Measurements from ENCODE around the gene LVRN. TPM values are rescaled to one million over a fixed set of nuclear protein-coding genes. Genes with fewer than 3 reads are reported as not detected.

LVRN gene
- total and polyA plus RNA-seq, 2 donors (not counting 3 experiments of a cell fraction or from before 2014, with no cell fraction given) = 0.11 to 0.38 TPM

DNA sequence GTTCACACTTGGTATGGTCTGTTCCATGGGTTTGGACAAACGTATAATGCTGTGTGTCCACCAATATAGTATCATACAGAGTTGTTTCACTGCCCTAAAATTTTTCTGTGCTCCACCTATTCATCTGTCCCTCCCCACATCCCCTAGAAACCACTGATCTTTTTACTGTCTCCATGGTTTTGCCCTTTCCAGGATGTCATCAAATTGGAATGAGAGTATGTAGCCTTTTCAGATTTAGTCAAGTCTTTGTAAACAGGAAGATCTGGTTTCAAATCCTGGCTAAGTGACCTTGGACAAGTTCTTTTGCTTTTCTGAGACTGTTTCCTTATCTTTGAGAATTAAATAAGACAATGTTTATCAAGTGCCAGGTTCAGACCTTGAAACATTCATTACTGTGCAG is 13.2 kb upstream of the LVRN start:
- no peaks in the 10 kb centered on the region for H4K20me1 ChIP-seq (replicated peaks; ENCODE audit: control insufficient read depth, extremely low read depth, insufficient read depth, low read length)
- TF ChIP-seq, protein P1, sequence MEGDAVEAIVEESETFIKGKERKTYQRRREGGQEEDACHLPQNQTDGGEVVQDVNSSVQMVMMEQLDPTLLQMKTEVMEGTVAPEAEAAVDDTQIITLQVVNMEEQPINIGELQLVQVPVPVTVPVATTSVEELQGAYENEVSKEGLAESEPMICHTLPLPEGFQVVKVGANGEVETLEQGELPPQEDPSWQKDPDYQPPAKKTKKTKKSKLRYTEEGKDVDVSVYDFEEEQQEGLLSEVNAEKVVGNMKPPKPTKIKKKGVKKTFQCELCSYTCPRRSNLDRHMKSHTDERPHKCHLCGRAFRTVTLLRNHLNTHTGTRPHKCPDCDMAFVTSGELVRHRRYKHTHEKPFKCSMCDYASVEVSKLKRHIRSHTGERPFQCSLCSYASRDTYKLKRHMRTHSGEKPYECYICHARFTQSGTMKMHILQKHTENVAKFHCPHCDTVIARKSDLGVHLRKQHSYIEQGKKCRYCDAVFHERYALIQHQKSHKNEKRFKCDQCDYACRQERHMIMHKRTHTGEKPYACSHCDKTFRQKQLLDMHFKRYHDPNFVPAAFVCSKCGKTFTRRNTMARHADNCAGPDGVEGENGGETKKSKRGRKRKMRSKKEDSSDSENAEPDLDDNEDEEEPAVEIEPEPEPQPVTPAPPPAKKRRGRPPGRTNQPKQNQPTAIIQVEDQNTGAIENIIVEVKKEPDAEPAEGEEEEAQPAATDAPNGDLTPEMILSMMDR (IDR thresholded peaks at IDR 0.05; ENCODE audit: extremely low read depth in 1 of 2, insufficient read depth in 1 of 2, low read depth in 1 of 2, low read length in 2 of 2) = no peak
- TF ChIP-seq FOS (IDR thresholded peaks at IDR 0.05; ENCODE audit: borderline replicate concordance, insufficient read depth, low read length) = no peak
- no peak for TF ChIP-seq EZH2 (IDR thresholded peaks at IDR 0.05; ENCODE audit: borderline replicate concordance, low read depth, low read length, severe bottlenecking)
- TF ChIP-seq GATA2 (IDR thresholded peaks at IDR 0.05; ENCODE audit: insufficient read depth, insufficient read length, low read depth, low read length) = no peak
- intact Hi-C loops (cut with micrococcal nuclease) (no loop called here), dilution Hi-C loops (cut with MboI; ENCODE audit: extremely low pct_ligation_motif_present, low sequenced_read_pairs) (no loop called here)
- no peaks in the 10 kb centered on the region for H3K9me1 ChIP-seq (replicated peaks; ENCODE audit: control insufficient read depth, extremely low read depth, insufficient read depth, low read length)
- H3K9ac ChIP-seq (replicated peaks; ENCODE audit: extremely low read depth, insufficient read depth, low read length) = no peak overlapping the region
- H3K27me3 ChIP-seq (ENCODE audit: control insufficient read depth in 2 of 2, insufficient read depth in 2 of 2, low read length in 2 of 2) = peaks cover 0 to 2% of the 10 kb centered on the region in 2 experiments
- POLR2A ChIA-PET = no interaction called here
- BruUV-seq (replicated peaks) = no TSS peak
- no peak overlapping the region for H3K27ac ChIP-seq (ENCODE audit: insufficient read depth, low read depth, low read length)
- no peaks in the 10 kb centered on the region for H3K4me1 ChIP-seq (ENCODE audit: control insufficient read depth, extremely low read depth, insufficient read depth, low read length)
- H2AFZ ChIP-seq (ENCODE audit: low read depth, low read length) = no peak overlapping the region
- H3K4me2 ChIP-seq (ENCODE audit: insufficient read depth, low read length) = no peak overlapping the region
- FAIRE-seq (no peak), DNase-seq (ENCODE audit: low read depth, low spot score) (no peak)
- no peaks in the 10 kb centered on the region for H3K9me3 ChIP-seq (replicated peaks; ENCODE audit: control insufficient read depth, insufficient read depth, low read length)
- no peaks in the 10 kb centered on the region for H3K79me2 ChIP-seq (ENCODE audit: control insufficient read depth, insufficient read depth, low read length)
- H3K4me3 ChIP-seq (replicated peaks in 1 of 3; ENCODE audit: insufficient read depth in 1 of 3, low read depth in 1 of 3, low read length in 3 of 3) = no peak overlapping the region
- H3K36me3 ChIP-seq (ENCODE audit: control insufficient read depth in 2 of 2, extremely low read depth in 1 of 2, insufficient read depth in 2 of 2, low read length in 2 of 2) = no peaks in the 10 kb centered on the region
- CTCF ChIA-PET = no interaction called here

DNA sequence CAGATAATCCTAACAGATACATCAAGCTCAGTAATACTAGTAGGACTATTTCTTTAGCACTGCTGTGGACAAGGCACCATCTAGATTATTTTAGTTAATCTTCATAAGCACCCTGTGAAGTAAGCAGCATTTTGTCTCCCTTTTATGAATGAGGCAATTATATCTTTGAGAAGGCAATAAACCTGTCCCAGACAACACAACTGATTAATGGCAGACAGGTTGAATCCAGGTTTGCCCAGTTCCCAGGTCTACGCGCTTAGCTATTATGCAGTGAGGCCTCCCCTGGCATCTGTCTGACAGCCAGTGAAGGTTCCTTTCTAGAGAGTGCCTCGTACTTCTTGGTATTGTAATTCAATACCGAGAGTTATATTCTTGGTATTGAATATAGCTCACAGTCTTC is 9.7 kb upstream of the LVRN start:
- POLR2A ChIA-PET = no interaction called here
- CTCF ChIA-PET = no interaction called here
- H4K20me1 ChIP-seq (replicated peaks; ENCODE audit: control insufficient read depth, extremely low read depth, insufficient read depth, low read length) = no peaks in the 10 kb centered on the region

More for the DNA sequence above, 9.7 kb upstream of the LVRN start:
- Histone ChIP-seq H3K4me1 (ENCODE audit: control insufficient read depth, extremely low read depth, insufficient read depth, low read length) (no peaks in the 10 kb centered on the region), H3K9ac (replicated peaks; ENCODE audit: extremely low read depth, insufficient read depth, low read length) (no peak overlapping the region), H3K4me3 (replicated peaks in 1 of 3; ENCODE audit: insufficient read depth in 1 of 3, low read depth in 1 of 3, low read length in 3 of 3) (no peak overlapping the region), H3K27ac (ENCODE audit: insufficient read depth, low read depth, low read length) (no peak overlapping the region), H3K9me1 (replicated peaks; ENCODE audit: control insufficient read depth, extremely low read depth, insufficient read depth, low read length) (no peaks in the 10 kb centered on the region), H3K27me3 (ENCODE audit: control insufficient read depth in 2 of 2, insufficient read depth in 2 of 2, low read length in 2 of 2) (peaks cover 0 to 2% of the 10 kb centered on the region in 2 experiments), H3K79me2 (ENCODE audit: control insufficient read depth, insufficient read depth, low read length) (no peaks in the 10 kb centered on the region), H2AFZ (ENCODE audit: low read depth, low read length) (no peak overlapping the region), H3K36me3 (ENCODE audit: control insufficient read depth in 2 of 2, extremely low read depth in 1 of 2, insufficient read depth in 2 of 2, low read length in 2 of 2) (no peaks in the 10 kb centered on the region), H3K9me3 (replicated peaks; ENCODE audit: control insufficient read depth, insufficient read depth, low read length) (no peaks in the 10 kb centered on the region), H3K4me2 (ENCODE audit: insufficient read depth, low read length) (no peak overlapping the region)
- no peak for FAIRE-seq
- BruUV-seq (replicated peaks) = no TSS peak
- TF ChIP-seq JUN (IDR thresholded peaks at IDR 0.05; ENCODE audit: borderline replicate concordance, insufficient read depth, insufficient read length, low read depth) (no peak), POLR2AphosphoS5 (IDR thresholded peaks at IDR 0.05; ENCODE audit: insufficient read depth, low read depth, low read length) (no peak)
- TF ChIP-seq, protein P2, sequence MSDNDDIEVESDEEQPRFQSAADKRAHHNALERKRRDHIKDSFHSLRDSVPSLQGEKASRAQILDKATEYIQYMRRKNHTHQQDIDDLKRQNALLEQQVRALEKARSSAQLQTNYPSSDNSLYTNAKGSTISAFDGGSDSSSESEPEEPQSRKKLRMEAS (IDR thresholded peaks at IDR 0.05; ENCODE audit: insufficient read depth, insufficient read length) = no peak
- no peak for DNase-seq (ENCODE audit: low read depth, low spot score)
- intact Hi-C loops (cut with micrococcal nuclease) = no loop called here
- dilution Hi-C loops (cut with MboI; ENCODE audit: extremely low pct_ligation_motif_present, low sequenced_read_pairs) = no loop called here
